Psoas muscle (tissue), 8 donors: Measurements from ENCODE around the gene ANKRD16. TPM values are rescaled to one million over a fixed set of nuclear protein-coding genes. Genes with fewer than 3 reads are reported as not detected.

Experiments used
- ATAC-seq, 4 donors: fragments of 200-7000 bp; cut with Tn5 transposase; one replicate each; pipeline ENCODE4 v1.9.1; 2020; ENCODE audit warnings: moderate library complexity in 3 of 4, mild to moderate bottlenecking in 2 of 4
- DNase-seq, 2 donors: peaks; one replicate each; pipeline ENCODE4 v3.0.0-alpha.2; 2020
- H3K27ac ChIP-seq: fragments of 200-600 bp; one replicate; pipeline ENCODE4 v1.8.0; 2022
- H3K27me3 ChIP-seq, 3 donors: fragments of 200-600 bp in 1 of 3; one replicate each; pipeline versions ENCODE4 v1.6.1 to v1.8.0; 2013 to 2022; ENCODE audit warnings: low read length in 2 of 3, mild to moderate bottlenecking in 2 of 3, moderate library complexity in 1 of 3; ENCODE audit not compliant: insufficient read depth in 3 of 3
- H3K36me3 ChIP-seq, 2 donors: fragments of 200-600 bp in 1 of 2; one replicate each; pipeline versions ENCODE4 v1.6.1 to v1.8.0; 2013 to 2022; ENCODE audit warnings: low read depth in 1 of 2, mild to moderate bottlenecking in 1 of 2, moderate library complexity in 1 of 2; ENCODE audit not compliant: insufficient read depth in 1 of 2
- H3K4me1 ChIP-seq: fragments of 200-600 bp; one replicate; pipeline ENCODE4 v1.8.0; 2022
- H3K4me3 ChIP-seq: fragments of 200-600 bp; one replicate; pipeline ENCODE4 v1.8.0; 2022; ENCODE audit warnings: mild to moderate bottlenecking
- H3K9me3 ChIP-seq: fragments of 200-600 bp; one replicate; pipeline ENCODE4 v1.8.0; 2022
- CTCF ChIP-seq: fragments of 200-600 bp; IDR thresholded peaks from one replicate; pipeline ENCODE4 v1.8.0; 2022; ENCODE audit warnings: antibody characterized with exemption
- WGBS, 3 donors: extraction: QIAGEN DNeasy Blood & Tissue Kit; methylation state at CpG; one replicate each; pipeline versions ENCODE4 v1.1.6 to v1.1.7; 2013; 5-methylcytosine and 5-hydroxymethylcytosine counted together
- intact Hi-C, 2 donors: fragments of 100-400 bp; cut with DNase I; formaldehyde crosslinking; loops; one replicate each; pipeline versions ENCODE4 v1.11.0 to v1.14.2; 2022
- polyA plus RNA-seq, 3 donors: library from polyadenylated mRNA; stranded (reverse); fragments of 200-250 nt; gene quantifications; one replicate each; pipeline ENCODE4 v1.2.3, GENCODE V29; 2013
- total RNA-seq, 4 donors: library from RNA; stranded (reverse); fragmentation: NEBNext Ultra II Directional in 2 of 4; extraction: Animal tissue kit (Norgen Biotek cat#: 25700) in 2 of 4; gene quantifications; one replicate each; pipeline versions ENCODE4 v1.2.1 to v1.2.4, GENCODE V29; 2021 to 2023
- donor health status: healthy with polysubstance abuse.
- donor health status: DM: no; HTN: no; CAD: no; lungs with moderate emphysema.
- donor health status: Bipolar disorder and iron deficiency.
- donor health status: healthy.
- donor health status: DM: yes; HTN: yes; CAD: no.
- donor health status: DM: no; HTN: no; CAD: no.
- donor health status: DM: no; HTN: no; CAD: no.
- donor health status: DM: yes; HTN: yes; CAD: no.

ANKRD16 gene
- total and polyA plus RNA-seq, 7 donors: 2.8 to 4.6 (median 3.7) TPM

- H3K4me1 ChIP-seq: peaks cover 26% of the 10 kb centered on the region
- ATAC-seq (no peak), DNase-seq (no peak)
- H3K36me3 ChIP-seq: peaks cover 6 to 44% of the 10 kb centered on the region in 2 donors
- no peak overlapping the region for H3K4me3 ChIP-seq
- H3K27me3 ChIP-seq: no peaks in the 10 kb centered on the region
- intact Hi-C loops: no loop called here
- 83 to 94% (median 89%) methylated on average over 5 of the region's 5 CpGs for WGBS, 3 donors
- no peak for TF ChIP-seq CTCF
- peaks cover 5% of the 10 kb centered on the region for H3K9me3 ChIP-seq
- H3K27ac ChIP-seq: no peak overlapping the region
Observed at GRCh38 chr10:5896208-5897052, 6.7 kb upstream of the ANKRD16 start.

DNA sequence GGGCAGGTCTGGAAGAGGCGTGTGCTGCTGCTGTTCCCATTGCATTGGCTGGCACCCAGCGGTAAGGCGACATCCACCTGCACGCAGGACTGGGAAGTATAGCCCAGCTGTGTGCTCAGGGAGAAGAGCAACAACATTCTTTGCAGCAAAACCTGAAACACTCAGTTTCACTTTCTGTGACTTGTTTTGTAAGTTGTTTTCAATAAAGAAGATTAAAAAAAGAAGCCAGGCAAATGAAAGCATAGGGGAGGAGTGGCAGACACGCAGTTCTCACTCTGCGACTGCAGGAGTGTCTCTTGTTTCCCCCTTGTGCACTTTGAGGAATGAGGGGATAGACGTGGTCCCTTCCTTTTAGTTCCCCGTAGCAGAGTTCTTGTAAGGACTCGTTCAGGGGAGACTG is 6.1 kb upstream of the ANKRD16 start:
- Histone ChIP-seq H3K4me1 (peaks cover 32% of the 10 kb centered on the region), H3K4me3 (no peak overlapping the region), H3K36me3 (peaks cover 6 to 44% of the 10 kb centered on the region in 2 donors), H3K9me3 (peaks cover 5% of the 10 kb centered on the region), H3K27me3 (no peaks in the 10 kb centered on the region), H3K27ac (no peak overlapping the region)
- intact Hi-C loops: no loop called here
- DNase-seq: no peak
- no peak for TF ChIP-seq CTCF
- WGBS, 3 donors: 84 to 89% (median 89%) methylated on average over 9 of the region's 9 CpGs
- no peak for ATAC-seq

DNA sequence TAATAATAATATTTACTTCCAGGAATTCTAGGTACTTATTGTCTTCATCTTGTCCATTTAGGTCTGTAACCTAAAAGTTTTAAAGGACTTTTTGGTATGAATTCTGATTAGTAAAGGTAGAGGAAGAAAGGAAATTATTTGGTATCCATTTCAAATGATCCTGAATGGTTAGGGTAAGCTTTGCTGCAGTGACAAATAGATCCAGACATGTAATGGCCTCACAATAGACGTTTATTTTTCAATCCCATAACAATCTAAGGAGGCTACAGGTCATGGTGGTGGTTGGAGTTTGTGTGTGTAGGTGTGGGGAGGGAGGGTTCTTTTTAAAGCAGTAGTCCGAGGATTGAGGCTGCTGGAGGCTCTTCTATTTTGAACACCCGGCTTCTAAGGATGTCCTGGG is 5.7 kb upstream of the ANKRD16 start:
- Histone ChIP-seq H3K4me3 (no peak overlapping the region), H3K27ac (no peak overlapping the region), H3K4me1 (peaks cover 34% of the 10 kb centered on the region), H3K9me3 (peaks cover 5% of the 10 kb centered on the region), H3K27me3 (no peaks in the 10 kb centered on the region), H3K36me3 (peaks cover 6 to 44% of the 10 kb centered on the region in 2 donors)
- TF ChIP-seq CTCF: no peak
- DNase-seq: no peak
- WGBS, 3 donors: 69 to 90% (median 89%) methylated on average over 3 of the region's 3 CpGs
- no peak for ATAC-seq
- intact Hi-C loops: no loop called here

- Histone ChIP-seq H3K4me3 (no peak overlapping the region), H3K9me3 (peaks cover 5% of the 10 kb centered on the region), H3K36me3 (peaks cover 6 to 41% of the 10 kb centered on the region in 2 donors), H3K27me3 (no peaks in the 10 kb centered on the region), H3K4me1 (peaks cover 34% of the 10 kb centered on the region), H3K27ac (no peak overlapping the region)
- DNase-seq: no peak
- no peak for TF ChIP-seq CTCF
- intact Hi-C loops: loop anchor here in 1 of 2 donors (5.0 kb wide), 2 partner anchors 82 to 83 kb away; partner anchors contain the start of genes GDI2 and IL15RA
- WGBS, 3 donors: 87 to 89% (median 88%) methylated on average over 8 of the region's 8 CpGs
- no peak for ATAC-seq
Observed at GRCh38 chr10:5894873-5895272, 5.2 kb upstream of the ANKRD16 start.
